GM12878 (cell line): ENCODE measurements around the gene INTU. TPM values are rescaled to one million over a fixed set of nuclear protein-coding genes. Genes with fewer than 3 reads are reported as not detected.

Source experiments
- JUND ChIP-seq: IDR thresholded peaks from 2 replicates; pipeline ENCODE4 v1.6.1; 2012; ENCODE audit warnings: low read depth, mild to moderate bottlenecking, low read length, improper control_type of control experiment, moderate library complexity
- MTA3 ChIP-seq: IDR thresholded peaks from 2 replicates; pipeline ENCODE4 v1.6.1; 2012; ENCODE audit warnings: low read length, inconsistent platforms, borderline replicate concordance
- PAX5 ChIP-seq: IDR thresholded peaks from 2 replicates; pipeline ENCODE4 v1.6.1; 2011; ENCODE audit warnings: low read depth, low read length, borderline replicate concordance
- POLR2AphosphoS5 ChIP-seq: IDR thresholded peaks from 2 replicates; pipeline ENCODE4 v1.6.1; 2011; ENCODE audit warnings: mild to moderate bottlenecking, low read length, inconsistent platforms
- SIX5 ChIP-seq: IDR thresholded peaks from 2 replicates; pipeline ENCODE4 v1.6.1; 2011; ENCODE audit warnings: mild to moderate bottlenecking, low read depth, low read length, moderate library complexity; ENCODE audit not compliant: severe bottlenecking
- STAT3 ChIP-seq: IDR thresholded peaks from 2 replicates; pipeline ENCODE4 v1.6.1; 2011; ENCODE audit warnings: low read depth, low read length, improper control_type of control experiment
- ZSCAN29 ChIP-seq: fragments of 450-650 bp; IDR thresholded peaks from 2 replicates; pipeline ENCODE4 v1.6.1; 2017; ENCODE audit warnings: mild to moderate bottlenecking, moderate library complexity
- polyA plus RNA-seq, 11 experiments: library from polyadenylated mRNA; depleted of rRNA in 4 of 11; unstranded in 6 of 11; stranded (reverse) in 5 of 11; fragments of >200 nt; fragmentation: Nextera tagmentation in 4 of 11; fragmentation: Illumina TruSeq in 1 of 11; extraction: Ambion mirVana in 4 of 11; extraction: Trizol in 1 of 11; gene quantifications; 1 replicate in 1 of 11; 2 replicates in 10 of 11; pipeline versions ENCODE4 v1.2.1 to v1.2.3, GENCODE V29; 2011 to 2016; ENCODE audit warnings: inconsistent platforms in 2 of 11, missing spikeins in 2 of 11, low read depth in 1 of 11
- total RNA-seq, 4 experiments: library from RNA; depleted of rRNA in 3 of 4; stranded (reverse); fragments of >200 nt in 3 of 4; fragmentation: Illumina TruSeq in 1 of 4; extraction: Trizol in 1 of 4; gene quantifications; 2 replicates each; pipeline versions ENCODE4 v1.2.1 to v1.2.3, GENCODE V29; 2013 to 2021
- TF ChIP-seq, protein P1 (sequence below): fragments of 150-350 bp; IDR thresholded peaks from 2 replicates; pipeline ENCODE4 v1.6.1; 2016; ENCODE audit warnings: low read depth, low read length
- TF ChIP-seq, protein P2 (sequence below): IDR thresholded peaks from 2 replicates; pipeline ENCODE4 v1.6.1; 2012; ENCODE audit warnings: low read depth, low read length, improper control_type of control experiment
- TF ChIP-seq, protein P3 (sequence below): fragments of 450-650 bp; conservative IDR thresholded peaks from 2 replicates; pipeline ENCODE4 v1.6.1; 2017; ENCODE audit warnings: mild to moderate bottlenecking, moderate library complexity

The INTU gene
- total and polyA plus RNA-seq, 10 of the 15 experiments (the other 5 are each of a cell fraction or from before 2014, with no cell fraction given) = under 0.01 to 0.15 (median 0.01) TPM; not detected in 4

DNA sequence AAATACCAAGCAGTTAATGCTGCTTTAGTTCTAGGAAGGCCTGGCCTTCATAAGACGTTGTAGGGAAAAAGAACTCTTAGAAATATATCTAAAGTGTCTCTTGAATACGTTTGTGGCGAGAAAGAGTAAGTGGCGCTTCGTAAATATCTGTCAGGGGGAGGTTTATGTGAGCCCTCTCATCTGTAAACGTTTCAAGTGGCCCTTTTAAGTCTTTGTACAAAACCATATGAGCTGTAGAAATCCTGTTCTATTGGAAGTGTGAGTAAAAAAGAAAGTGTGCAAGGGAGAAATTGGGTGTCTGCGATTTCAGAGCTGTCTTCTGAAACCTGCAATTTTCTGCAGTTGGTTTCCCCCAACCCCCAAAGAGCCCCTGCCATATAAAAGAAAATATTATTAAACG lies 8.6 kb upstream of the INTU start (continued):
- TF ChIP-seq, protein P1, sequence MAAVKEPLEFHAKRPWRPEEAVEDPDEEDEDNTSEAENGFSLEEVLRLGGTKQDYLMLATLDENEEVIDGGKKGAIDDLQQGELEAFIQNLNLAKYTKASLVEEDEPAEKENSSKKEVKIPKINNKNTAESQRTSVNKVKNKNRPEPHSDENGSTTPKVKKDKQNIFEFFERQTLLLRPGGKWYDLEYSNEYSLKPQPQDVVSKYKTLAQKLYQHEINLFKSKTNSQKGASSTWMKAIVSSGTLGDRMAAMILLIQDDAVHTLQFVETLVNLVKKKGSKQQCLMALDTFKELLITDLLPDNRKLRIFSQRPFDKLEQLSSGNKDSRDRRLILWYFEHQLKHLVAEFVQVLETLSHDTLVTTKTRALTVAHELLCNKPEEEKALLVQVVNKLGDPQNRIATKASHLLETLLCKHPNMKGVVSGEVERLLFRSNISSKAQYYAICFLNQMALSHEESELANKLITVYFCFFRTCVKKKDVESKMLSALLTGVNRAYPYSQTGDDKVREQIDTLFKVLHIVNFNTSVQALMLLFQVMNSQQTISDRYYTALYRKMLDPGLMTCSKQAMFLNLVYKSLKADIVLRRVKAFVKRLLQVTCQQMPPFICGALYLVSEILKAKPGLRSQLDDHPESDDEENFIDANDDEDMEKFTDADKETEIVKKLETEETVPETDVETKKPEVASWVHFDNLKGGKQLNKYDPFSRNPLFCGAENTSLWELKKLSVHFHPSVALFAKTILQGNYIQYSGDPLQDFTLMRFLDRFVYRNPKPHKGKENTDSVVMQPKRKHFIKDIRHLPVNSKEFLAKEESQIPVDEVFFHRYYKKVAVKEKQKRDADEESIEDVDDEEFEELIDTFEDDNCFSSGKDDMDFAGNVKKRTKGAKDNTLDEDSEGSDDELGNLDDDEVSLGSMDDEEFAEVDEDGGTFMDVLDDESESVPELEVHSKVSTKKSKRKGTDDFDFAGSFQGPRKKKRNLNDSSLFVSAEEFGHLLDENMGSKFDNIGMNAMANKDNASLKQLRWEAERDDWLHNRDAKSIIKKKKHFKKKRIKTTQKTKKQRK = no peak
- TF ChIP-seq POLR2AphosphoS5 (no peak), MTA3 (no peak), PAX5 (no peak), JUND (no peak), ZSCAN29 (no peak), STAT3 (no peak), SIX5 (no peak)
- TF ChIP-seq, protein P2, sequence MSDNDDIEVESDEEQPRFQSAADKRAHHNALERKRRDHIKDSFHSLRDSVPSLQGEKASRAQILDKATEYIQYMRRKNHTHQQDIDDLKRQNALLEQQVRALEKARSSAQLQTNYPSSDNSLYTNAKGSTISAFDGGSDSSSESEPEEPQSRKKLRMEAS = no peak
- TF ChIP-seq, protein P3, sequence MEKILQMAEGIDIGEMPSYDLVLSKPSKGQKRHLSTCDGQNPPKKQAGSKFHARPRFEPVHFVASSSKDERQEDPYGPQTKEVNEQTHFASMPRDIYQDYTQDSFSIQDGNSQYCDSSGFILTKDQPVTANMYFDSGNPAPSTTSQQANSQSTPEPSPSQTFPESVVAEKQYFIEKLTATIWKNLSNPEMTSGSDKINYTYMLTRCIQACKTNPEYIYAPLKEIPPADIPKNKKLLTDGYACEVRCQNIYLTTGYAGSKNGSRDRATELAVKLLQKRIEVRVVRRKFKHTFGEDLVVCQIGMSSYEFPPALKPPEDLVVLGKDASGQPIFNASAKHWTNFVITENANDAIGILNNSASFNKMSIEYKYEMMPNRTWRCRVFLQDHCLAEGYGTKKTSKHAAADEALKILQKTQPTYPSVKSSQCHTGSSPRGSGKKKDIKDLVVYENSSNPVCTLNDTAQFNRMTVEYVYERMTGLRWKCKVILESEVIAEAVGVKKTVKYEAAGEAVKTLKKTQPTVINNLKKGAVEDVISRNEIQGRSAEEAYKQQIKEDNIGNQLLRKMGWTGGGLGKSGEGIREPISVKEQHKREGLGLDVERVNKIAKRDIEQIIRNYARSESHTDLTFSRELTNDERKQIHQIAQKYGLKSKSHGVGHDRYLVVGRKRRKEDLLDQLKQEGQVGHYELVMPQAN = no peak
- TF ChIP-seq, all 136 proteins: peak for 0
